ENCODE results near the gene RASSF1. TPM values are rescaled to one million over a fixed set of nuclear protein-coding genes. Genes with fewer than 3 reads are reported as not detected.

RASSF1 gene
- total and polyA plus RNA-seq, 10 of the 15 experiments (the other 5 are each of a cell fraction or from before 2014, with no cell fraction given), result 4.4 to 59.6 (median 37.2) TPM

GRCh38 chr3:50358911-50359759 lies 18.5 kb upstream of the RASSF1 start, which contains the start of gene TMEM115 (continued):
- no peak for TF ChIP-seq CBX5 (IDR thresholded peaks at IDR 0.05; ENCODE audit: low read depth)
- TF ChIP-seq ASH2L (IDR thresholded peaks at IDR 0.05; ENCODE audit: borderline replicate concordance, low read depth), result no peak
- TF ChIP-seq FOXK2 (IDR thresholded peaks at IDR 0.05), result no peak
- TF ChIP-seq YY1 (IDR thresholded peaks at IDR 0.05; ENCODE audit: low read depth, low read length), result peak; percentile 91
- TF ChIP-seq NFYA (IDR thresholded peaks at IDR 0.05; ENCODE audit: borderline replicate concordance, low read depth, low read length), result no peak
- no peak for TF ChIP-seq SMAD5 (IDR thresholded peaks at IDR 0.05; ENCODE audit: low read depth)
- peak; percentile 58; the same call in 1 of the 2 replicates for TF ChIP-seq NKRF (conservative IDR thresholded peaks at IDR 0.05)
- no peak for TF ChIP-seq PML (IDR thresholded peaks at IDR 0.05; ENCODE audit: low read length)
- peak; percentile 83 for TF ChIP-seq POLR2A (IDR thresholded peaks at IDR 0.05; ENCODE audit: low read depth, low read length)
- TF ChIP-seq FOXM1 (IDR thresholded peaks at IDR 0.05; ENCODE audit: low read depth, low read length), result no peak
- TF ChIP-seq BHLHE40 (IDR thresholded peaks at IDR 0.05; ENCODE audit: borderline replicate concordance in 1 of 2, low read depth in 2 of 2, low read length in 1 of 2), result peak; percentile 35 to 48; a peak in 2 of 4 replicates
- TF ChIP-seq JUNB (IDR thresholded peaks at IDR 0.05), result no peak
- TF ChIP-seq STAT3 (IDR thresholded peaks at IDR 0.05; ENCODE audit: low read depth, low read length), result no peak
- no peak for TF ChIP-seq RAD21 (IDR thresholded peaks at IDR 0.05; ENCODE audit: insufficient read depth, low read depth, low read length)
- TF ChIP-seq IRF4 (IDR thresholded peaks at IDR 0.05; ENCODE audit: low read depth, low read length), result no peak

Measured in GM12878 (cell line).